Stimulated activated CD4-positive, alpha-beta T cell treated with anti-CD3 and anti-CD28 coated beads, TNF-alpha, amount 100 ng/mL, for 4 hours (primary cell): ENCODE measurements around the gene TCN2.
"Not testable (repeated sequence)": the region's sequence is repeated elsewhere in the genome, so short reads cannot be mapped to it uniquely, and the experiment has no call there.

Experiments used
- DNase-seq, 3 experiments: peaks; one replicate each; pipeline ENCODE4 v3.0.0-alpha.2; 2020; ENCODE audit warnings: low read depth in 3 of 3

TCN2 gene

DNA sequence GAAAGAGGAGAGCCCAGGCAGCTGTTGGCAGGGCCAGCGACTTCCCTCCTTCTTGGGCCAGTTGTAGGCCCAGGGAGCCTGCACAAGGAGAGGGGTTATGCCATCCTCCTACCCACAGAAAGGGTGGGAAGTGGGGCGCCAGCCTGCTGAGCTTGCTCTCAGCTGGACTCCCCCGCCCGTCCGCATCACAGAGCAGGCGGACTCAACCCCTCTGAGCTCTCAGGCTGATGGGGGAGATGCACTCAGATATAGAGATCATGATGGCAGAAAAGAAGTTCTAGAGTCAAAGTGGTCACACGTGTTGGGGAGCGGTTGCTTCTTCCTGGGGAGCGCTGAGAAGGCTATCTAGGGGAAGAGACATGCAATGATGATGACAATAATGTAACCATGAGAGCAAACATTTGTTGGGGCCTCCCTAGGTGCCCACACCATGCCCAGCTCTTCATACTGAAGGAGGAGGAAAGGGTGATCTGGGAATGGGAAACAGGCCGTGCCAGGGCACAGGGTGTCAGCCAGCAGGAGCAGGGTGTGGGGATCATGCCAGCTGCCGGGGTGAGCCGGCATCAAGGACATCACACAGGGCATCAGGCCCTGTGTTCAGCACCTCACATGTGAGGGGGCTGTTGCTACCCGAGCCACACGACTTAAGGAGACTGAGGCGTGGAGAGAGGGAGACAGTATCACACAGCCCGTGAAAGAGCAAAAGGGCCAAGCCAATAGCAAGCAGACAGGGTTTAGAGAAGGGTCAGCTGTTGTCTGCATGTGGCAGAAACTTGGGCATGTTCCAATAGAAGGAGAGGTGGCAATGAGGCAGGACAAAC, 36.3 kb downstream of the TCN2 start:
- DNase-seq = no peak

DNA sequence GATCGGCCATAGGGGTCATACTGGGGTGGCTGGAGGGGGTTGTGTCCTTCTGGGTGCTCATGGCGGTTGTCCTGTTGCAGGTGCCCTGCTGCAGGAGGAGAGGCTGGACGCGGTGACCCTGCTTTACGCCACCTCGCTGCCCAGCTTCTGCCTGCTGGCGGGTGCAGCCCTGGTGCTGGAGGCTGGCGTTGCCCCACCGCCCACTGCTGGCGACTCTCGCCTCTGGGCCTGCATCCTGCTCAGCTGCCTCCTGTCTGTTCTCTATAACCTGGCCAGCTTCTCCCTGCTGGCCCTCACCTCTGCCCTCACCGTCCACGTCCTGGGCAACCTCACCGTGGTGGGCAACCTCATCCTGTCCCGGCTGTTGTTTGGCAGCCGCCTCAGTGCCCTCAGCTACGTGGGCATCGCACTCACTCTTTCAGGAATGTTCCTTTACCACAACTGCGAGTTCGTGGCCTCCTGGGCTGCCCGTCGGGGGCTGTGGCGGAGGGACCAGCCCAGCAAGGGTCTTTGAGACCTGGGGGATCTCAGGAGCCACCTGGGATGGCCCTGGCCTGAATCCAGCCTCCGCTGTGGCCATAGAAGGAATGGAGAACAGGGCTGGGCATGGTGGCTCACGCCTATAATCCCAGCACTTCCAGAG, 39.7 kb downstream of the TCN2 start:
- no peak for DNase-seq

DNA sequence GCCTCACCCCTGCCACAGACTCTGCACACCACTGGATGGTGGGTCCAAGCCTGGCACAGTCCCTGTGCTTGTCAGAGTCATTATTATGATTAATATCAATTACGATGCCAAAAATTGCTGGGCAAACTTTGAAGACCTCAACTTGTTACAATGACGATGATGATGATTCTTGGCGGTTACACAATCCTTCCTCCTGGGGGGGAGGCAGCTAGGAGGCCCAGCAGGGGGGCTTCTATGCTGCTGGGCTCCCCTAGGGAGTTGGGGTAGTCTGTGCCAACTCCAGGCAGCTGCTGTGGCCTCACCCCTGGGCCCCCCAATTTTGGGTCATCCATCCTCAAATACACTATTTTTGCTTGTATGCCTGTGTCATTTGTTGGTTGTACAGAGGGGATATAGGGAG, 40.6 kb downstream of the TCN2 start:
- no peak for DNase-seq

DNA sequence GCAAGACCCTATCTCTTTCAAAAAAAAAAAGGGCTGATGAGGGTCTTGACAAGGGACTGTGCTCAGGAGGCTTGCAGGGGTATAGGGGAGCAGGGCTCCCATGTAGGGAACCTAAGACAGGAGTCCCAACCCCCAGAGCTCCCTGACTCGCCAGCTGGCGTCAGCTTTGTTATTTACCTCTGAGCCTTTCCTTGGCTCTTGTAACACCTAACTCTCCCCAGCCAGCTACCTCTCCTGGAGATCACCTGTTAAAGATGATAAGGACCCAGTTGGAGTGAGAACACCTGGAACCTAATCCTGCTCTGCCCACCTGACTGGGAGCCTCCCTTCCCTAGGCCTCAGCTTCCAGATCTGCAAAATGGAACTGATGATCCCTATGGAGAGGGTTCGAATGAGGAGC, 41.9 kb downstream of the TCN2 start:
- no peak for DNase-seq

DNA sequence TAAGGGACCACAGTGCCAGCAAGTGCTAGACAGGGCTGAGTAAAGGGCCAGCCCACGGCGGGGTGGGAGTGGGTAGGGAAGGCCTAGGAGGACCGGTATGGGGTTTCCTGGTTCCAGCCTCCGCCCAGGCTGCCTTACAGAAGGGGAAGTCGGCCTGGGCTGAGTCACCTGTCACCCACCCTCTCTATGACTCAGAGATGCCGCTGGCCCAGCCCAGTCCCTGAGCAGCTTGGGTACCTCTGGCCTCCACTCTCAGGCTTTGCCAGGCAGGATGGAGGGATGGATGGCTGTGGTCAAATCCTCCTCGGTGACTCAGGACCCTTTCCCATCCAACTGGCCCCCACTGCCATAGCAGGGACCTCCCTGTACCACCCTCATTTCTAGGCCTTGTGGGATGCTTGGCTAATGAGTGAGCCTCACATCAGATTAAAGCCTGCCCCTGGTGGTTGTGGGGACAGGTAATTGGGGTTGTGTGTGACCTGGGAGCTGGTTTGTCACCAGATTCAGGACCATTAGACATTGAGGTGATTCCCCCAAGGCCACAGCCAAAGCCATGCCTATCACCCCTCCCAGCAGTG, 42.5 kb downstream of the TCN2 start:
- peak; percentile 73 to 80 (median 78) for DNase-seq

DNA sequence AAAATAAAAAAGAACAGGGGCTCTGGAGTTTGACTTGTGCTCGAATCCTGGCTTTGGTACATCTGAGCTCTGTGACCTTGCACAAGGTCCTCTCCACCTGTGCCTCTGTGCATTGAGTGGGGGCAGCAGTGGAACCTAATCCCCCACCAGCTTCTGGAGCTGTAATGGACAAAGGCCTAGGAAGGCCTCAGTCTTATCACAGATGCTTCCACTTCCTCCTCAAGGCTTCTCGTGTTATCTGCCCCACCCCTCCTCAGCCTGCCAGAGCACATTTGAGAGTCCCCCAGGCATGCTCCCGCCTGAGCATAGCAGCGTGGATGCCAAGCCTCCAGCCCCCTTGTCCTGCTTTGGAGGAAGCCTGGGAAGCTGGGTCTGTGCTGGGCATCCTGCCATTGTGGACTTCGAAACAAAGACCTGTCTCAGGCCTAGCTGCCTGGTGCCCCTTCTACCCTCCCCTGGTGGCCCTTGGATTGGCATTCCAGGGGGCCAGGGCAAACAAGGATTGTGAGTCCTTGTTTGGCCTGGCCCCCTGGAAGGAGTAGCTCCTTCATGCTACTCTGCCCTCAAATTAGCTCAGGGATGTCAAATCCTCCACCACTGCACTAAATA, 43.6 kb downstream of the TCN2 start:
- no peak for DNase-seq

DNA sequence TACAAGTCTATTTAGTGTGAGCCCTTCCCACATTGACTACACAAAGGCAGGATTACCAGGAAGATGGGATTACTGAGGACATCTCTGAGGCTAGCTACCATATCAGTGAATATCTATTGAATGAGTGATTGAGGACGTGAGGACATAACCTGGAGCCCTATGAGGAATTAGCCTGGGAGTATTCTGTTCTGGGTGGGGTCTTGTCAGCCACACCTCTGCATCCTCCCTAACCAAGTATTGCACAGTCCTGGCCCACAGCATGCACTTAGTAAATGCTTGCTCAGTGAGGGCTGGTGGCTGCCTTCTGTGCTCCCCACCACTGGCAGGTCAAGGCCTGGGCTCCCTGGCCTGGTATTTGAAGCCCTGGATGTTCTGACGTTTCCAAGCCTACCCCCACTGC, 45.9 kb downstream of the TCN2 start:
- no peak for DNase-seq

DNA sequence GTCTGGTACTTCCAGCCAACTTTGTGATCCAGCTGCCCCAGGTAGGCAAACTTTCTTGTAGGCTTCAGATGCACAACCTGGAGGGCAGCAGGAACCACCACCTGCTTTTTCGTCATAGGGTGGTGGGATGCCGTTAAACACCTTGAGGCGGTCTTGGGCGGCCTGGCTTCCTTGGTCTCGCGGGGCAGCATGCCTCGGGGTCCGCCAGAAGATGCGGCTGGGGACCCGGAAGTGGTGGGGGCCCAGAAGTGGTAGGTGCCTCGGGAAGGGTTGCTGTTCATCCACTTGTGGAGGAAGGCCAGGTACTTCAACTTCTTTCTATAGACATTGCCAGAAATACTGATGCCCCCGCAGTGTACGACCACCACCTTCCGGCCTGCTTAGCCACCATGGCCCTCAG, 47.4 kb downstream of the TCN2 start:
- DNase-seq = no peak

DNA sequence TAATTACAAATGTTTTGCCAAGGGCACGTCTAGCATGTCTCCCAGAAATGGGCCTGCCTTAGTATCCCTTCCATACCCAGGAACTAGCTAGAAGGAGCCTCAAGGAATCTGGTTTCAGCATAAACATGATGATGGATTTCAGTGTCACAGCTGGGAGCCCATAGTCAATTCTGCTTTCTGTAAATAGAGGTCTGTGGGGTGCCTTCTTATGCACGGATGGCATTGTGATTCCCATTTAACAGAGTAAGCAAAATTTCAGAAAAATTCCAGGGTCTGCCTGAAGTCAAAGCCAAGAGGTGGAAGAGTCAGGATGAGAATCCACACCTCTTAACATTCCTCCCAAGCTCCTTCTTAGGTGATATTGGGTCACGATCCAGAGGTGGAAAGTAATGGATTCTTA, 48.6 kb downstream of the TCN2 start:
- DNase-seq = no peak

DNA sequence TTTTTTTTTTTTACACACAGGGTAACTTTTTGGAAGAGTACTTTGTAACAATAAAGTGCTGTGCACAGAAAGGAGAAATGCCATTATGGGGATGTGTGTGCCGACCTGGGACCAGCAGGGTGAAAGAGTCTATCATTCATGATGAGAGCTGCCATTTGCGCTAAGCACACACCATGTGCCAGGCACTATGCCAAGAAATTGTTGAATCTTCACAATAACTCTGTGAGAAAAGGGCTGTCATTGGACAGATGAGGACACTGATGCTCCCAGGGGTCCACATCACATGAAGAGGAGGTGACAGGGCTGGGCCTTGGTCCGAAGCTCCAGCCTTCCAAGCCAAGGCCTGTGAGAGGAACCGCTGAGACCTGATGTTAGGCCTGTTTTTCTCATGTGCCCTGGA, 55.1 kb downstream of the TCN2 start:
- DNase-seq = no peak

DNA sequence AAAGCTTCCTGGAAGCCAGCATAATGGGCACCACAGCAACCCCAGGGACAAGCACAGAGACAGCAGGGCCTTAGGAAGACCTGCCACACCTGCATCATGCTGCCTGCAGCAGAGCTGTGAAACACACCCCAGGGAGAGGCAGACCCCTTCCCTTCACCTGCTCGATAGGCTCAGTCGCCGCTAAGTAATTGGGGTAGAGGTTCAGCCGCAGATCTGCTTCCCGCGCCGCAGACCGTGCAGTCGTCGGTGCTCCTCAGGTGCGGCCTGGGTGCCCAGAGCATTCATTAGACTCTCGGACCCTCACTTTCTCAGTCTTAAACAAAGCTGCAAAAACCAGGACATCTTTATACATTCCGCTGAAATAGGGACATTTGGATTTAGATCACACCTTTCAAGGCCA, 57.8 kb downstream of the TCN2 start:
- no peak for DNase-seq

DNA sequence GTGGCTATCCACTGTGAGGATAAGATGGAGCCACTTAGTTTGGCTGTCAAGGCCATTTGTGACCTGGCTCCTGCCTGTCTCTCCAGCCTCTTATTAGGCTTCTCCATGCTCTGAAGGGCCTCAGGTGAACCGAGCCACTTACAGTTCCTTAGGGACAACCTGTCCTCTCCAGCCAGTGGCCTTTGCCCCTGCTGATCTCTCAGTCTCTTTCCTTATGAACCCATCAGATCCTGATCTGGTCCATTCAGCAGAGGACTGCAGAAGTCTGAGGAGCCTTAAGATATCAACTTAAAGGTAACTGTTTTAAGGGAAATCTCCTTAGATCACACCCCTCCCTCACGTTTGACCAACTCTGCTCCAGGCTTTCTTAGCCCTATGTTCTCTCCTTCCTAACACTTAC, 58.3 kb downstream of the TCN2 start:
- no peak for DNase-seq

DNA sequence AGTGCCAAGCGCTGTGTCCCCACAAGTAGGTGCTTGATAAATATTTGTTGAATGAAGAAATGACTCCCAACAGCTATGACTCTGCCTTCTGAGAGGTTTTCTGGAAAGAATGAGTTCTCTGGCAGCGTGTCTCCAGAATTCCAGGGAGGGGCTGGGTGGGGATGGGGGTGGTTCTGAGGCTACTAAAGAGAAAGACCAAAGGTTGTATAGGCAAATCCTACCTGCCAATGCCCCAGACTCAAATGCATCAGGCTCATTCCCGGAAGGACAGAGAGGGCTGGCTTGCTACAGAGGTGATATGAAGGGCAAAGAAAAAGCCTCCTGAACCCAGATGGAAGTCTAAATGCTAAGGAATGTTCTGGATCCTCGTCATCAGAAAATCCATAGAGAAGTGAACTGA, 58.8 kb downstream of the TCN2 start:
- no peak for DNase-seq

DNA sequence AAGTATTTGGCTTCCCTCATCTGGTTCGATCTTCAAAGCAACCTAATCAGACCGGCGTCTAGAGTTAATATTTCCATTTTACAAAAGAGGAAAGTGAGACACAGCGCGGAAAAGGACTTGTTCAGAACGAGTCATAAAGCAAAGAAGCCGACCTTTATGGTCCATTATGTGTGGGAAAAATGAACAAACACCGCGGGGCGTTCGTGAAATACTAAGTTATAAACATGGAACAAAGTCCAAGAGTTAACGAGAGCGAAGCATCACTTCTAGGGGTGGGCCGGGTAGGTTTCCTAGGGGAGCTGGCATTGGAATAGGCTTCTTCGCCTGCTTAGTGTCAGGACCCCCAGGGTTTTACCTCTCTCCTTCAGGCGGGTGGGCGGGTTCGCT, 60.1 kb downstream of the TCN2 start:
- no peak for DNase-seq

DNA sequence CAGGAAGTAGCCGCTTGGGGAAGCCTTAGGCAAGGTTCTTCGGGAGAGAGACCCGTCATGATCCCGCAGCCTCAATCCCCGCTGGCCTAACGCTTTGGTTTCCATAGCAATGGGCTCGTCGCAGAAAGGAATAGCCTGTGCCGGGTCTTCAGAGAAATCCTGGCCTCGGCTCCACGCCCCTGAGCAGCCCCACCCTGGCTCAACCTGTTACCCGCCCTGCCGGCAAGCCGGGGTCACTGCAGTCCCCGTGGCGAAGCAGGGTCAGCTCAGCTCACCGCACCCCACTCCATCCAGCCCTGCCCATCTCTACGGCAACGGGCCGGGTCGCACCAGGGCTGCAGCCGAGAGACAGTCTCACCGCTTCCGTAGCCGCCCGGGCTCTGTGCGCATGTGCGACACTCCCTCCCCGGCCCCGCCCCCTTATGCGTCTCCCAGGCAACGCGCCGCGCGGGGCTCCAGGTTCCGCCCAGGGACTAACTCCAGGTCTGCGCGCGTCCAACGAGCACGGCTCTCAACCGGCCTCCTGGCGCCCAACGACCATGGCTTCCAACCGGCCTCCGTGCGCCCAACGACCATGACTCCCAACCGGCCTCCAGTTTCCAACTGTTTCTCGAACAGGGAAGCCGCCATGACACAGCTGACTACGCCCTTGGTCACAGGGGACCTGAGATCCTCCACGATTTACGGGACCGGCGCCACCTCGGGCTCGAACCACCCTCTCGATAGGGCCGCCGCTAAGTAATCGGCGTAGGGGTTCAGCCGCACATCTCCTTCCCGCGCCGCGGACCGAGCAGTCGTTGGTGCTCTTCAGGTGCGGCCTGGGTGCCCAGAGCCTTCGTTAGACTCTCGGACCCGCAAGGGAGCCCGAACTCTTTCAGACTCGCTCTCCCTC, 60.8 kb downstream of the TCN2 start, which contains the start of gene DUSP18:
Gene DUSP18, minus strand, starts transcription at position 382 of the 892 bp plus-strand sequence. CDS start 3,872 bp downstream, outside the sequence.
- DNase-seq = peak; percentile 90 to 94 (median 92)

DNA sequence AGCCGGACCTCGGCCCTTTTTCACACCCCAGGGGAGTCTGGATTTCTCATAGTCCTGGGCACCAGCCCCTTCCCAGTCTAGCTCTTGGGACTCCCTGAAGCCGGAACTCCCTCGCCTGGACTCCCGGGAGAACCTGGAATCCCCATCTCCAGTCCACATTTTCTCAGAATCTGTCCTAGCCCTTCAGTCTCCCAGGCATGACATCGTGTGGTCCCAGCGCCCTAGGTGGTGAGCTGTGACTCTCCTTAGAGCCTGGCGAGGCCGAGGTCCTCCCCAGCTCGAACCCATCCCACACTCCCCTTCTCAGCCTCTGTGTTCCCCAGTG, 61.4 kb downstream of the TCN2 start:
- no peak for DNase-seq

DNA sequence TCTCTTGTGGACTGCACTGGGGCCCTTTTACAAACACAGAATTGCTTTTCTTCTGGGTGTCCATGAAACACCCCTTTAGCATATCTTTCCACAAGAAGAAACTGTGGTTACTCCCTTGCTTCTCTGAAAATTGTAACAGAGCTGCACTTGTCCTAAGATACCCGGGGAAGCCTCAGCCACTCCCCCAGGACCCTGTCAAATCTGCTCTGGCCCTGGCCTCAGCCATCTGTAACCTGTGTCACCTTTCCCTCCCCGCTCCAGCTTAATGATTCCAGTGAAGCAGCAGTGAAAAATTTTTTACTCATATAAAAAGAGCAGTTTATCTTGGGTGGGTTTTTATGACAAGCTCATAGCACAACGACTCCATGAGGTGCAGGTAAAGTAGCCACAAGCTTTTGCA, 64.1 kb downstream of the TCN2 start:
- no peak for DNase-seq

DNA sequence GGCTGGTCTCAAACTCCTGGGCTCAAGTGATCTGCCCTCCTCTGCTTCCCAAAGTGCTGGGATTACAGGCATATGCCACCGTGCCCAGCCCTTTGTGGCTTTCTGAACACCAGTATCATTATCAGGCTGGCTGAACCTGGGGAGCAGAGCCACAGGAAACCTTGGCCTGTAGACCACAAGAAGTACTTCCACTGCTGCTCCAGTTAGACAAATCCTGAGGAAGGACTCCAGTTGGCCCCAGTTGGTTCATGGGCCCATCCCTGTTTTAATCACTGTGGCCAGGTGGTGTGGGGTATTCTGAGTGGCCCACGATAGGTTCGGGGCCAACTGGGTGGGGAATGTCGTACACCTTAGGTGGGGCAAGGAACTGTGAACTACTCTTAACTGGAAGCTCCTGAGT, 66.2 kb downstream of the TCN2 start:
- no peak for DNase-seq

DNA sequence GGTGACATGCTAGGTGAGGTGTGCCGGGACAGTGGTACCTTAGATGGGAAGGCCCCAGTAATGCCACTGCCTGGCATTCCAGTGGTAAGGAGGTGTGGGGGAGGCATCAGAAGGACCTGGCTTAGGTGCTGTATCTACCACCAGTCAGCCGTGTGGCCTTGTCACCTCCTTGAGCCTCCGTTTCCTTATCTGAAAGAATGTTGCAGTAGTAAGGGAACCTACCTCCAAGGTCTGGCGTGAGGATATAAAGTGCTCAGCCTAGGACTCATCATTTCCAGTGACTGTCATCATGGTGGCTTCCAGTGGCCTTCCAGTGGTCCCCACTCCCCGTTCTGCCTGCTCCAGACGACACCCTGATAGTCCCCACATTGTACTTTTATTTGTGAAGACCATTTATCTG, 67.5 kb downstream of the TCN2 start:
- no peak for DNase-seq

DNA sequence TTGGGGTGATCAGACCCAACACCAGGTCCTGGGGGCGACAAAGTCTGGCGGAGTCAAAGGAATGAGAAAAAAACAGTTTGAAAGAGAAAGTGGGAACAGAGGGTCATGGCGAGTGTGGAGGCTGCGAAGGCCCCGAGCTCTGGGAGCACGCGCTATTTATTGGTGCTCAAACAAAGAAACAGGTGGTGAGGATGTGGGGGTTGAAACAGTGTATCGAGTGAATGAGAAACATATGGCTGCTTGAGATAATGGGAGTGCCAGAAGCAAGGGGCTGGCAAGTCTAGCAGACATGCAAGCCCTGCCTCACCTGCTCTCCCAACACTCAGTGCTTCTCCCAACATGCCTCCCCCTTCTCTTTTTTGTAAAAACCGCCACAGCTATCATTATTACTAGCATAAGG, 68.5 kb downstream of the TCN2 start:
- DNase-seq = no peak

DNA sequence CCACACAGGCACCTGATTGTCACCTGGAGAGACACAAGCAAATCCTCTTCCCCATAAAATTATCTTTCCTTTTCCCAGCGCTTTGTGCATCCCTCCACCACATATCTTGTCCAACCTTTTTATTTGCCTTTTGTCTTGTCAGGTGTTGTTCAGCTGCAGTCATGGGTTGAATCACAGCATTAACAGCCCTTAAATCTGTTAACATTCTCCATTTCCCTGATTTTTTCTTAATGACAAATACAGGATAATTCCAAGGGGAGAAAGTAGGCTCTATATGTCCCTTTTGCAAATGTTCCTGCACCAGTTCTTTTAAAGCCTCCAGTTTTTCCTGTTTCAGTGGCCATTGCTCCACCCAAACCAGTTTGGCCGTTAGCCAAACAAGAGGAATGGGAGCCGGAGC, 69.6 kb downstream of the TCN2 start:
- not testable (repeated sequence) for DNase-seq
